Spleen (tissue), 7 donors: ENCODE data around the gene SPEF2.

Experiments used
- CTCF ChIP-seq, 11 experiments: fragments of 200-600 bp in 7 of 11; fragments of 450-650 bp in 4 of 11; sonication (generic) in 4 of 11; IDR thresholded peaks in 8 of 11; conservative IDR thresholded peaks in 3 of 11; 1 replicate in 7 of 11; 2 replicates in 4 of 11; pipeline versions ENCODE4 v1.4.0 to v1.8.0; 2016 to 2021; ENCODE audit warnings: antibody characterized with exemption in 11 of 11, inconsistent platforms in 4 of 11, mild to moderate bottlenecking in 1 of 11
- POLR2A ChIP-seq, 3 donors: fragments of 450-650 bp; IDR thresholded peaks; one replicate each; pipeline ENCODE4 v1.5.1; 2017; ENCODE audit warnings: antibody characterized with exemption in 3 of 3, mild to moderate bottlenecking in 1 of 3
- POLR2AphosphoS5 ChIP-seq, 3 donors: sonication (generic); formaldehyde crosslinking; IDR thresholded peaks; one replicate each; pipeline ENCODE4 v1.5.1; 2017; ENCODE audit warnings: antibody characterized with exemption in 3 of 3
- donor health status: DM: no; HTN: no; CAD: no; lungs with moderate emphysema.
- donor health status: DM: no; HTN: no; CAD: no.
- donor health status: DM: no; HTN: no; CAD: no.

- TF ChIP-seq CTCF (IDR thresholded peaks at IDR 0.05 in 8 of 11, conservative IDR thresholded peaks at IDR 0.05 in 3 of 11) (peak in 6 of 11 experiments; percentile 11 to 60 (median 18)), POLR2A (IDR thresholded peaks at IDR 0.05) (no peak), POLR2AphosphoS5 (IDR thresholded peaks at IDR 0.05) (no peak)
These were observed 197.7 kb downstream of the SPEF2 start for GRCh38 chr5:35815089-35815936.
